Hair follicular keratinocyte (primary cell): ENCODE results near the gene RPF1. TPM values are rescaled to one million over a fixed set of nuclear protein-coding genes. Genes with fewer than 3 reads are reported as not detected.

ENCODE experiments used
- total RNA-seq: library from RNA; depleted of rRNA; stranded (reverse); fragments of >200 nt; gene quantifications from 2 replicates; pipeline ENCODE4 v1.2.3, GENCODE V29; 2015

RPF1 gene, protein sequence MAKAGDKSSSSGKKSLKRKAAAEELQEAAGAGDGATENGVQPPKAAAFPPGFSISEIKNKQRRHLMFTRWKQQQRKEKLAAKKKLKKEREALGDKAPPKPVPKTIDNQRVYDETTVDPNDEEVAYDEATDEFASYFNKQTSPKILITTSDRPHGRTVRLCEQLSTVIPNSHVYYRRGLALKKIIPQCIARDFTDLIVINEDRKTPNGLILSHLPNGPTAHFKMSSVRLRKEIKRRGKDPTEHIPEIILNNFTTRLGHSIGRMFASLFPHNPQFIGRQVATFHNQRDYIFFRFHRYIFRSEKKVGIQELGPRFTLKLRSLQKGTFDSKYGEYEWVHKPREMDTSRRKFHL
- 41.9 and 59.6 TPM in 2 replicates for total RNA-seq

DNA sequence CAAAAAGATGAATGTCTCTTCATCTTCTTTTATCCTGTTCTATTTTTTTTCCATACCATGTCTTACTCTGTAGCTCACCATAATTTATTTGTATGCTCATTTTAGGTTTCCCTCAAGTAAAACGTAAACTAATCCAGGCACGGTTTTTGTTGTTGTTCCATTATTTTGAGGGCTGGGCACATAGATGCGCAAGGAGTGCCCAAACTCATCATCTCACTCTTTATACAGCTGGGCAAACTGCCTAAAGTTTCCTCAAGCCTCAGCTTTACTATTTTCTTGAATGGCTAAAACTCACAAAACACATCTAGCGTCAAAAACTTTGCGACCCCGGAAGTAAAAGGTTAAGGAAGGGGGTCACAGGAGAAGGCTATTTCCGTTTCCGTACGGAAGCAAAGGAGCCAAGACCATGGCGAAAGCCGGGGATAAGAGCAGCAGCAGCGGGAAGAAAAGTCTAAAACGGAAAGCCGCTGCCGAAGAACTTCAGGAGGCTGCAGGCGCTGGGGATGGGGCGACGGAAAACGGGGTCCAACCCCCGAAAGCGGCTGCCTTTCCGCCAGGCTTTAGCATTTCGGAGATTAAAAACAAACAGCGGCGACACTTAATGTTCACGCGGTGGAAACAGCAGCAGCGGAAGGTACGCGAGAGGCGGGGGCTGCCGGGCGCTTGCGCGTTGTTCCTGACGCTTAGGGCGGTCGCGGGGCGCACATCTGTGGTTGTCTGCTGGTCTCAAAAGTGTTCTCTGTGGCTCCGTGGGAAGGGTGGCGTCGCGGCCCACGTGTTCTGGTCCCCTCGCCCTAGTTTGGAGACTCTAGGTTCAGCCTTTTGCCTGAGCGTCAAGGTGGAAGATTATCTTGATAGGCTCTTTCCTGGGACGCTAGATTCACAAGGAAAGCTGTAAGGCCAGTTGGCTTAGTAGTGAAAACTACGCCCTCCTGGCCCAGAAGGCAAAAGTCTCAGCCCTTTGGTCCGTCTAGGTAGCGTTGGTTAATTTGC is at the start of gene RPF1:
RPF1 (plus strand) TSS at position 391 of the 993 bp plus-strand sequence; CDS start at position 407, 16 bp downstream.

DNA sequence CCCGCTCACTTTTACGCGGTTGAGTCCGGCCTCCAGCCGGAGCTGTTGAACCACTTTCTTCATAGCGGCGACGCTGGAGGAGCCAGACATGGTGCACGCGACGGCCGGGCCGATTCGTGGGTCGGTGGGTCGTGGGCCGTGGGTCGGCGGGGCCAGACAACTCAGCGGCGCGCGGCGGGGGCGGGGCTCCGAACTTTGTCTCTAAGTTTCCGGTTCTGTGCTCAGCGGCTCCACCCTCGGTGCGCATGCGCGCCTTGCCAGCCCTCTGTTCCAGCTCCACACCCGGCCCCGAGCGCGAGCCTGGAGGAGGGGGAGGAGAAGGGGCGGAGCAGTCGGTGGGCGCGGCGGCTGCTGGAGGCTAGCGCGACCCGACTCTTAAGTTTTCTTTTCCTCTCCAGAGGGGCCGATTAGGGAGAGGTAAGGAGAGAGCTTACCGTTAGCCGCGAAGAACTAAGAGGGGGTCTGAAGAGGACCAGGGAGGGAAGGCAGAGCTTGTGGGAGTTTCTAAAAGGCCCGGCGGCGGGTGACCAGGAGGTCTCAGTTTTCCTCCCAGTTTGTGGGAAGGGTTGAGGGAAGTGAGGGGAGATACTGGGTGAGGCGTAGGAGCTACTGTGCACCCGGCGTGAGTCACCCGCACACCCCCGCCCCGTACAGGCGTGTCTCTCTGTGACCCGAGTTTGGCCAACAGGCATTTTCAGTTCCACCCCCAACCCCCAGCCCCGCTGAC is 27.1 kb downstream of the RPF1 start, which contains the start of the genes GNG5 and SPATA1:
GNG5 (minus strand) TSS at position 580 of the 727 bp plus-strand sequence; CDS start at position 90, 490 bp downstream.
SPATA1 (plus strand) TSS at position 385 of the 727 bp plus-strand sequence. CDS start 9,974 bp downstream, outside the sequence.

Other genes starting within 250 kb of the RPF1 start
- 0.70 and 0.87 TPM in 2 replicates for gene SAMD13, start 177.6 kb upstream of the RPF1 start, total RNA-seq
- gene DNASE2B, start 80.8 kb upstream of the RPF1 start, total RNA-seq, result not detected in 2 replicates
- gene SPATA1, start 27.1 kb downstream of the RPF1 start, total RNA-seq, result 0.08 TPM in 1 of 2 replicates, not detected in the other
- 100 and 103 TPM in 2 replicates for gene GNG5, start 27.3 kb downstream of the RPF1 start, total RNA-seq
- 8.2 and 13.3 TPM in 2 replicates for gene CTBS, start 95.2 kb downstream of the RPF1 start, total RNA-seq
- 11.2 and 14.1 TPM in 2 replicates for gene SSX2IP, start 211.2 kb downstream of the RPF1 start, total RNA-seq